Measurements from ENCODE around the gene RANBP17. TPM values are rescaled to one million over a fixed set of nuclear protein-coding genes. Genes with fewer than 3 reads are reported as not detected.

Gene RANBP17
- total and polyA plus RNA-seq, 12 donors, result 5.5 to 119 (median 22.2) TPM

DNA sequence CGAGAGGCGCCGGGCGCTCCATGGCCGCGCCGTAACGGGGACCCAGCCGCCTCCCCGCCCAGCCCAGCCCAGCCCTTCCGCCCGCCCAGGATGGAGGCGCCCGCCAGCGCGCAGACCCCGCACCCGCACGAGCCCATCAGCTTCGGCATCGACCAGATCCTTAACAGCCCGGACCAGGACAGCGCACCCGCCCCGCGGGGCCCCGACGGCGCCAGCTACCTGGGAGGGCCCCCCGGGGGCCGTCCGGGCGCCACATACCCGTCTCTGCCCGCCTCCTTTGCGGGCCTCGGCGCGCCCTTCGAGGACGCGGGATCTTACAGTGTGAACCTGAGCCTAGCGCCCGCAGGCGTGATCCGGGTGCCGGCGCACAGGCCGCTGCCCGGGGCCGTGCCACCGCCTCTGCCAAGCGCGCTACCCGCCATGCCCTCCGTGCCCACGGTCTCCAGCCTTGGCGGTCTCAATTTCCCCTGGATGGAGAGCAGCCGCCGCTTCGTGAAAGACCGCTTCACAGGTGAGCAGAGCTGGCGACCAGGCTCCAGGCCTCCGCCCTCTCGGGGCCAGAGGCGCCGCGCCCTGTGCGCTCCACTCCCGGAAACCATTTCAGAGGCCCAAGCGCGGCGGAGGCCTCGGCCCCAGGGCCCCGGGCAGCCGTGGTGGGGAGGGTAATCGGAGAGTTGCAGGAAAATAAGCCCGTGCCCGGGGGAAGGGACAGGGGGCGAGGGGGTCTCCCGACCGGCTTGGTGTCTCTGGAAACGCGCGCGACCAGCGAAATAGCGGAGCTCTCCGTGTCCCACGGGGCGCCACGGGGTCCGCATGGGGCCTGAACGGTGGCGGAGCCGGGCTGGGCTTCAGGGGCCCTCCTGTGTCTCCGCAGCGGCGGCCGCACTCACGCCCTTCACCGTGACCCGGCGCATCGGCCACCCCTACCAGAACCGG lies 447.7 kb downstream of the RANBP17 start:
- H3K9me3 ChIP-seq (replicated peaks in 1 of 3), result no peaks in the 10 kb centered on the region
- H3K4me3 ChIP-seq, result no peak overlapping the region
- no peak overlapping the region for H3K27ac ChIP-seq
- no peaks in the 10 kb centered on the region for H3K36me3 ChIP-seq (replicated peaks in 1 of 2)
- TF ChIP-seq POLR2A (IDR thresholded peaks at IDR 0.05), result no peak
- TF ChIP-seq, protein P1, sequence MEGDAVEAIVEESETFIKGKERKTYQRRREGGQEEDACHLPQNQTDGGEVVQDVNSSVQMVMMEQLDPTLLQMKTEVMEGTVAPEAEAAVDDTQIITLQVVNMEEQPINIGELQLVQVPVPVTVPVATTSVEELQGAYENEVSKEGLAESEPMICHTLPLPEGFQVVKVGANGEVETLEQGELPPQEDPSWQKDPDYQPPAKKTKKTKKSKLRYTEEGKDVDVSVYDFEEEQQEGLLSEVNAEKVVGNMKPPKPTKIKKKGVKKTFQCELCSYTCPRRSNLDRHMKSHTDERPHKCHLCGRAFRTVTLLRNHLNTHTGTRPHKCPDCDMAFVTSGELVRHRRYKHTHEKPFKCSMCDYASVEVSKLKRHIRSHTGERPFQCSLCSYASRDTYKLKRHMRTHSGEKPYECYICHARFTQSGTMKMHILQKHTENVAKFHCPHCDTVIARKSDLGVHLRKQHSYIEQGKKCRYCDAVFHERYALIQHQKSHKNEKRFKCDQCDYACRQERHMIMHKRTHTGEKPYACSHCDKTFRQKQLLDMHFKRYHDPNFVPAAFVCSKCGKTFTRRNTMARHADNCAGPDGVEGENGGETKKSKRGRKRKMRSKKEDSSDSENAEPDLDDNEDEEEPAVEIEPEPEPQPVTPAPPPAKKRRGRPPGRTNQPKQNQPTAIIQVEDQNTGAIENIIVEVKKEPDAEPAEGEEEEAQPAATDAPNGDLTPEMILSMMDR (IDR thresholded peaks at IDR 0.05), result no peak
- peaks cover 77% of the 10 kb centered on the region for H3K27me3 ChIP-seq
- H3K4me1 ChIP-seq (replicated peaks in 1 of 2), result peaks cover 11 to 27% of the 10 kb centered on the region in 2 donors
- DNase-seq, result no peak
- intact Hi-C loops (cut with DNase I), result no loop called here
- 0 to 5% (median 4%) methylated on average over 8 to 106 of the region's 106 CpGs for WGBS, 4 donors

DNA sequence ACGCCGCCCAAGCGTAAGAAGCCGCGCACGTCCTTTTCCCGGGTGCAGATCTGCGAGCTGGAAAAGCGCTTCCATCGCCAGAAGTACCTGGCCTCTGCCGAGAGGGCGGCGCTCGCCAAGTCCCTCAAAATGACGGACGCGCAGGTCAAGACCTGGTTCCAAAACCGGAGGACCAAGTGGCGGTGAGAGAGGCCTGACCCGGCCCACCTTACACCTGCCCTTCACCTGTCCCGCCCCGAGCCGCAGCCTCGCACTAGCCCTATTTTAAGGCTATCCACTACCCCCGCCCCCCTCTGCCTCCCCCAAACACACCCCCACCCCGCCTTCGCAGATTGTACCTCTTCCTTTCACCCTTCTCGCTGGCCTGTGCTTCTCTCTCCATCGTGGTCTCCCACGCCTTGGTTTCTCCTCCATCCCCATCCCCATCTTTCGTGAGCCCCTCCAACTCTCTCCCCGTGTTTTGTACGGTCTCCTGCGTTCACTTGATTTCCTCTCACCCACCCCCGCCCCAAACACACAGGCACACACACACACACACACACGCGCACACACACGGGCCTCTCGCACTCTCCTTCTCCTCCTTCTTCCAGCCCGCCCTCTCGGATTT lies 448.5 kb downstream of the RANBP17 start:
- WGBS, 4 donors, result 5 to 11% (median 7%) methylated on average over 18 to 41 of the region's 41 CpGs
- H3K27me3 ChIP-seq, result peaks cover 84% of the 10 kb centered on the region
- intact Hi-C loops (cut with DNase I), result no loop called here

DNA sequence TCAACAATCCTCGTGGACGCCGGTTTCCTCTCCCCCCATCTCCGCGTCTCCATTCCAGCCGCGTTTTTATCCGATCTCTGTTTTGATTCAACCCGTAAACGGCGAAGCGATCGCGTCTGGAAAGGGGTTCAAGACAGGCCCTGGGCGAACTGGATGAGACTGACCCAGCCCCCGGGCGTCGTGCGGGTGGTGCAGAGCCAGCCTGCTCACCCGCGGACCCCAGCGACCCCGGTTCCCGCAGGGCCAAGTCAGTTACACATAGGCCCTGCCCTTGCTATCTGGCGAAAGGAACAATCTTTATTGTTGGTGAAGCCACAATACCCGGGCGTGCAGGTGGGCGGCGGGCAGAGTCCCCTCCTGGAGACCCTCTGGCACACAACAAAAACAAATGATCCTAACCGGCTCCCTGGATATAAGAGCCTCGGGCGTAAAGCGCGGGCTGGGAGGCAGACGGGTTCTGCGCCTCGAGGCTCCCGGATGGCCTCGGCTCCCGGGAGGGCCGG lies 449.1 kb downstream of the RANBP17 start:
- H3K4me3 ChIP-seq, result no peak overlapping the region
- 2 to 10% (median 3%) methylated on average over 21 to 41 of the region's 41 CpGs for WGBS, 4 donors

More for the DNA sequence above, 448.5 kb downstream of the RANBP17 start:
- TF ChIP-seq POLR2A (IDR thresholded peaks at IDR 0.05), result no peak
- TF ChIP-seq, protein P1 (IDR thresholded peaks at IDR 0.05), result no peak
- Histone ChIP-seq H3K9me3 (replicated peaks in 1 of 3) (no peaks in the 10 kb centered on the region), H3K36me3 (replicated peaks in 1 of 2) (no peaks in the 10 kb centered on the region), H3K4me3 (no peak overlapping the region), H3K27ac (no peak overlapping the region), H3K4me1 (replicated peaks in 1 of 2) (peaks cover 11 to 34% of the 10 kb centered on the region in 2 donors)
- no peak for DNase-seq

More for the DNA sequence above, 449.1 kb downstream of the RANBP17 start:
- TF ChIP-seq, protein P1 (IDR thresholded peaks at IDR 0.05), result no peak
- H3K36me3 ChIP-seq (replicated peaks in 1 of 2), result no peaks in the 10 kb centered on the region
- H3K27ac ChIP-seq, result no peak overlapping the region
- H3K4me1 ChIP-seq (replicated peaks in 1 of 2), result peaks cover 11 to 40% of the 10 kb centered on the region in 2 donors
- DNase-seq, result no peak
- intact Hi-C loops (cut with DNase I), result no loop called here
- H3K27me3 ChIP-seq, result peaks cover 90% of the 10 kb centered on the region
- no peaks in the 10 kb centered on the region for H3K9me3 ChIP-seq (replicated peaks in 1 of 3)
